H1 (cell line): Measurements from ENCODE around the gene DICER1. TPM values are rescaled to one million over a fixed set of nuclear protein-coding genes. Genes with fewer than 3 reads are reported as not detected.

ENCODE experiments used
- CTCF ChIA-PET: fragments of 300-600 bp; sonication (Branson Sonifier 250); formaldehyde crosslinking; loops from one replicate; lab custom pipeline; 2021; ENCODE audit not compliant: partially characterized antibody; lab: Charles Lee
- POLR2A ChIA-PET: fragments of 300-600 bp; sonication (Branson Sonifier 250); formaldehyde crosslinking; loops from one replicate; lab custom pipeline; 2021; ENCODE audit warnings: inconsistent platforms; ENCODE audit not compliant: partially characterized antibody; lab: Charles Lee
- DNase-seq, 2 experiments: peaks; one replicate each; pipeline versions ENCODE4 v3.0.0 to v3.0.0-alpha.2; 2010 to 2022; ENCODE audit warnings: low spot score in 2 of 2, low read depth in 1 of 2, mixed read lengths in 1 of 2
- FAIRE-seq: peaks from 2 replicates; lab custom pipeline; 2011; peaks lifted over from hg19 to GRCh38; lab: Jason Lieb, UNC
- H2AFZ ChIP-seq: 2 replicates; pipeline ENCODE4 v1.8.1; 2012; ENCODE audit warnings: low read length, inconsistent platforms
- H2AK5ac ChIP-seq: 2 replicates; pipeline ENCODE4 v1.6.1; 2013; ENCODE audit warnings: low read depth, low read length
- H2BK120ac ChIP-seq: replicated peaks from 2 replicates; pipeline ENCODE3; 2013; ENCODE audit warnings: low read depth, low read length, inconsistent platforms
- H2BK12ac ChIP-seq: 2 replicates; pipeline ENCODE4 v1.6.1; 2013; ENCODE audit warnings: low read depth, low read length
- H2BK15ac ChIP-seq: 2 replicates; pipeline ENCODE4 v1.6.1; 2013; ENCODE audit warnings: low read length
- H2BK20ac ChIP-seq: 2 replicates; pipeline ENCODE4 v1.6.1; 2013; ENCODE audit warnings: low read length
- H2BK5ac ChIP-seq: 2 replicates; pipeline ENCODE4 v1.6.1; 2013; ENCODE audit warnings: low read depth, low read length
- H3K14ac ChIP-seq: 2 replicates; pipeline ENCODE4 v1.6.1; 2013; ENCODE audit warnings: inconsistent platforms; ENCODE audit not compliant: insufficient read length
- H3K18ac ChIP-seq: 2 replicates; pipeline ENCODE4 v1.6.1; 2013; ENCODE audit warnings: low read length; ENCODE audit errors: extremely low read depth
- H3K23ac ChIP-seq: 2 replicates; pipeline ENCODE4 v1.6.1; 2013; ENCODE audit warnings: inconsistent platforms; ENCODE audit not compliant: insufficient read length
- H3K23me2 ChIP-seq: 2 replicates; pipeline ENCODE4 v1.6.1; 2013; ENCODE audit warnings: low read depth, low read length
- H3K27ac ChIP-seq: 2 replicates; pipeline ENCODE4 v1.6.1; 2011; ENCODE audit warnings: low read depth, low read length, inconsistent platforms
- H3K27me3 ChIP-seq, 4 experiments: replicated peaks in 1 of 4; 1 replicate in 1 of 4; 2 replicates in 3 of 4; pipeline versions ENCODE4 v1.6.1 to v1.8.1; 2011 to 2013; ENCODE audit warnings: low read length in 3 of 4, mild to moderate bottlenecking in 3 of 4, inconsistent platforms in 2 of 4, mixed read lengths in 2 of 4, moderate library complexity in 1 of 4; ENCODE audit not compliant: control insufficient read depth in 3 of 4, insufficient read depth in 3 of 4; ENCODE audit errors: extremely low read depth in 1 of 4
- H3K36me3 ChIP-seq, 4 experiments: 2 replicates each; pipeline versions ENCODE4 v1.6.1 to v1.8.1; 2011 to 2013; ENCODE audit warnings: mild to moderate bottlenecking in 4 of 4, low read length in 3 of 4, moderate library complexity in 2 of 4, control low read depth in 1 of 4, inconsistent platforms in 1 of 4; ENCODE audit not compliant: insufficient read depth in 4 of 4, control insufficient read depth in 2 of 4
- H3K4ac ChIP-seq: replicated peaks from 2 replicates; pipeline ENCODE3; 2013; ENCODE audit warnings: low read length, low read depth, mixed read lengths, inconsistent platforms; ENCODE audit not compliant: insufficient read length
- H3K4me1 ChIP-seq, 4 experiments: replicated peaks in 1 of 4; 1 replicate in 1 of 4; 2 replicates in 3 of 4; pipeline versions ENCODE4 v1.6.1 to v1.8.1; 2011 to 2013; ENCODE audit warnings: low read length in 3 of 4, inconsistent platforms in 2 of 4, mixed read lengths in 1 of 4; ENCODE audit not compliant: insufficient read depth in 4 of 4, control insufficient read depth in 3 of 4
- H3K4me2 ChIP-seq, 2 experiments: 2 replicates each; pipeline versions ENCODE4 v1.6.1 to v1.8.1; 2011 to 2013; ENCODE audit warnings: low read depth in 2 of 2, low read length in 2 of 2, control low read depth in 1 of 2, inconsistent platforms in 1 of 2, mild to moderate bottlenecking in 1 of 2; ENCODE audit not compliant: insufficient read depth in 1 of 2
- H3K4me3 ChIP-seq, 4 experiments: fragments of 200-600, 300-600 bp in 1 of 4; sonication (generic), shearing (Covaris generic), sonication (Bioruptor Twin) in 1 of 4; 2 replicates each; pipeline versions ENCODE4 v1.5.1 to v1.8.1; 2011 to 2016; ENCODE audit warnings: low read length in 4 of 4, low read depth in 3 of 4, control low read depth in 2 of 4, inconsistent platforms in 2 of 4, mild to moderate bottlenecking in 2 of 4, mixed read lengths in 1 of 4, moderate library complexity in 1 of 4; ENCODE audit not compliant: insufficient read depth in 2 of 4; ENCODE audit errors: extremely low read depth in 1 of 4
- H3K56ac ChIP-seq: replicated peaks from 2 replicates; pipeline ENCODE3; 2013; ENCODE audit warnings: low read depth, mild to moderate bottlenecking, mixed read lengths, low read length, inconsistent platforms; ENCODE audit not compliant: insufficient read length
- H3K79me1 ChIP-seq: 2 replicates; pipeline ENCODE4 v1.6.1; 2013; ENCODE audit warnings: low read depth, low read length, control low read depth
- H3K79me2 ChIP-seq, 2 experiments: 2 replicates each; pipeline versions ENCODE4 v1.6.1 to v1.8.1; 2012 to 2013; ENCODE audit warnings: low read length in 2 of 2, mild to moderate bottlenecking in 2 of 2, inconsistent platforms in 1 of 2; ENCODE audit not compliant: insufficient read depth in 2 of 2, control insufficient read depth in 1 of 2
- H3K9ac ChIP-seq, 4 experiments: replicated peaks in 1 of 4; 1 replicate in 1 of 4; 2 replicates in 3 of 4; pipeline versions ENCODE4 v1.6.1 to v1.8.1; 2011 to 2013; ENCODE audit warnings: low read depth in 3 of 4, low read length in 3 of 4, control low read depth in 2 of 4, mild to moderate bottlenecking in 2 of 4, moderate library complexity in 2 of 4, inconsistent platforms in 1 of 4; ENCODE audit errors: extremely low read depth in 1 of 4
- H3K9me3 ChIP-seq, 2 experiments: 2 replicates each; pipeline versions ENCODE4 v1.6.1 to v1.8.1; 2012 to 2013; ENCODE audit warnings: mild to moderate bottlenecking in 2 of 2, moderate library complexity in 2 of 2, control low read depth in 1 of 2, inconsistent platforms in 1 of 2, low read depth in 1 of 2, low read length in 1 of 2, mixed read lengths in 1 of 2; ENCODE audit not compliant: insufficient read depth in 2 of 2
- H4K20me1 ChIP-seq, 2 experiments: replicated peaks in 1 of 2; 2 replicates each; pipeline versions ENCODE3 to v1.8.1; 2011 to 2013; ENCODE audit warnings: inconsistent platforms in 2 of 2, low read length in 2 of 2, mild to moderate bottlenecking in 1 of 2; ENCODE audit not compliant: insufficient read depth in 2 of 2, control insufficient read depth in 1 of 2
- H4K5ac ChIP-seq: 2 replicates; pipeline ENCODE4 v1.6.1; 2013; ENCODE audit warnings: low read length, low read depth, mixed read lengths, inconsistent platforms; ENCODE audit not compliant: insufficient read length
- H4K8ac ChIP-seq: 2 replicates; pipeline ENCODE4 v1.8.0; 2013; ENCODE audit warnings: mild to moderate bottlenecking, moderate library complexity, low read length, inconsistent platforms; ENCODE audit not compliant: insufficient read depth; ENCODE audit errors: extremely low read depth
- H4K91ac ChIP-seq: replicated peaks from 2 replicates; pipeline ENCODE3; 2013; ENCODE audit warnings: low read length, mixed read lengths, inconsistent platforms; ENCODE audit not compliant: insufficient read length
- BACH1 ChIP-seq: IDR thresholded peaks from 2 replicates; pipeline ENCODE4 v1.6.1; 2012; ENCODE audit warnings: low read length, improper control_type of control experiment
- RAD21 ChIP-seq, 2 experiments: IDR thresholded peaks in 1 of 2; conservative IDR thresholded peaks in 1 of 2; 2 replicates each; pipeline ENCODE4 v1.6.1; 2011; ENCODE audit warnings: low read depth in 2 of 2, low read length in 2 of 2, improper control_type of control experiment in 1 of 2, inconsistent platforms in 1 of 2, mild to moderate bottlenecking in 1 of 2, moderate library complexity in 1 of 2
- SP4 ChIP-seq: IDR thresholded peaks from 2 replicates; pipeline ENCODE4 v1.6.1; 2012; ENCODE audit warnings: low read length, inconsistent platforms
- SRF ChIP-seq: IDR thresholded peaks from 2 replicates; pipeline ENCODE4 v1.6.1; 2011; ENCODE audit warnings: mild to moderate bottlenecking, low read depth, low read length, moderate library complexity
- USF2 ChIP-seq: IDR thresholded peaks from 2 replicates; pipeline ENCODE4 v1.6.1; 2011; ENCODE audit warnings: low read length, improper control_type of control experiment
- WGBS, 2 experiments: shearing (Covaris generic) in 1 of 2; methylation state at CpG; one replicate each; pipeline versions ENCODE4 v1.1.6 to v1.1.7; 2013 to 2015; ENCODE audit warnings: low lambda C conversion rate in 2 of 2, mixed read lengths in 2 of 2, inconsistent platforms in 1 of 2, low coverage in 1 of 2, missing lambda C conversion rate in 1 of 2; ENCODE audit not compliant: insufficient replicate concordance in 2 of 2, insufficient coverage in 1 of 2, insufficient read length in 1 of 2; ENCODE audit errors: extremely low coverage in 1 of 2, missing lambda C conversion rate in 1 of 2; 5-methylcytosine and 5-hydroxymethylcytosine counted together
- polyA plus RNA-seq, 7 experiments: library from polyadenylated mRNA; depleted of rRNA in 3 of 7; stranded (reverse) in 5 of 7; unstranded in 2 of 7; fragments of >200 nt in 5 of 7; fragments of 200-250 nt in 2 of 7; gene quantifications; 1 replicate in 5 of 7; 2 replicates in 1 of 7; 4 replicates in 1 of 7; pipeline versions ENCODE4 v1.2.1 to v1.2.3, GENCODE V29; 2011 to 2013; ENCODE audit warnings: missing spikeins in 2 of 7, mixed read lengths in 2 of 7
- total RNA-seq: library from RNA; stranded (reverse); fragmentation: NEBNext Ultra II Directional; extraction: Animal tissue kit (Norgen Biotek cat#: 25700); gene quantifications from 2 replicates; pipeline ENCODE4 v1.2.1, GENCODE V29; 2021

DICER1 gene
- total and polyA plus RNA-seq, 2 of the 8 experiments (the other 6 are each of a cell fraction or from before 2014, with no cell fraction given): 11.9 to 61.8 TPM

- no peak overlapping the region for H3K27ac ChIP-seq
- H3K79me2 ChIP-seq: no peaks in the 10 kb centered on the region
- no peak overlapping the region for H2BK12ac ChIP-seq
- no peak overlapping the region for H3K23ac ChIP-seq
- TF ChIP-seq SP4: no peak
- no peak for TF ChIP-seq RAD21 (IDR thresholded peaks at IDR 0.05 in 1 of 2, conservative IDR thresholded peaks at IDR 0.05 in 1 of 2; ENCODE audit: low read depth in 2 of 2, low read length in 2 of 2)
- no peak for TF ChIP-seq SRF
- no peak for TF ChIP-seq BACH1
- TF ChIP-seq USF2: no peak
- TF ChIP-seq, all 59 proteins: peak for 0
- no peak overlapping the region for H2BK15ac ChIP-seq
- no peak for DNase-seq
- no peaks in the 10 kb centered on the region for H3K9me3 ChIP-seq
- ChIA-PET POLR2A (no interaction called here), CTCF (no interaction called here)
- H4K91ac ChIP-seq: no peak overlapping the region
- no peaks in the 10 kb centered on the region for H3K36me3 ChIP-seq
- WGBS, 2 experiments: 88% methylated on average over 10 of the region's 10 CpGs; no CpG with 5 or more reads in 1 of the 2 experiments
- no peak overlapping the region for H3K56ac ChIP-seq
- no peak overlapping the region for H2AFZ ChIP-seq
- no peak overlapping the region for H4K8ac ChIP-seq
- H3K4me2 ChIP-seq: no peak overlapping the region
- no peak overlapping the region for H3K4ac ChIP-seq
- no peak overlapping the region for H2BK5ac ChIP-seq
- no peak overlapping the region for H2BK20ac ChIP-seq
- no peak overlapping the region for H3K18ac ChIP-seq
- FAIRE-seq: no peak
- H2BK120ac ChIP-seq: no peak overlapping the region
- H3K4me3 ChIP-seq: no peak overlapping the region
- no peak overlapping the region for H3K9ac ChIP-seq
- H3K27me3 ChIP-seq: no peaks in the 10 kb centered on the region; a peak in 1 of 7 replicates
- H4K20me1 ChIP-seq: no peaks in the 10 kb centered on the region
- no peak overlapping the region for H2AK5ac ChIP-seq
- 0 out of 7 replicates have a peak, but pooled peaks cover 0 to 3% (median 0%) of the 10 kb centered on the region in 4 experiments for H3K4me1 ChIP-seq
- H3K14ac ChIP-seq: no peak overlapping the region
- no peak overlapping the region for H4K5ac ChIP-seq
- H3K79me1 ChIP-seq: no peaks in the 10 kb centered on the region
- no peaks in the 10 kb centered on the region for H3K23me2 ChIP-seq
These were observed 100.9 kb downstream of the DICER1 start for GRCh38 chr14:95056476-95056875.
